ENCODE data around the gene KCNA10. TPM values are rescaled to one million over a fixed set of nuclear protein-coding genes. Genes with fewer than 3 reads are reported as not detected.

KCNA10 gene
- polyA plus RNA-seq, 2 donors, result not detected

- Histone ChIP-seq H3K36me3 (ENCODE audit: control insufficient read depth in 2 of 2, insufficient read depth in 2 of 2, low read length in 1 of 2) (no peaks in the 10 kb centered on the region), H3K27ac (ENCODE audit: low read depth in 2 of 2, low read length in 1 of 2) (no peak overlapping the region), H3K9me3 (ENCODE audit: control insufficient read depth in 2 of 2, insufficient read depth in 1 of 2, low read depth in 1 of 2, low read length in 1 of 2) (no peaks in the 10 kb centered on the region), H3K4me3 (ENCODE audit: low read depth in 1 of 2, low read length in 2 of 2) (peak overlapping the region; percentile 4 to 41), H3K27me3 (ENCODE audit: control insufficient read depth in 1 of 2, insufficient read depth in 2 of 2, low read length in 2 of 2) (no peaks in the 10 kb centered on the region), H3K4me1 (ENCODE audit: control insufficient read depth in 2 of 2, insufficient read depth in 2 of 2, low read length in 1 of 2) (no peaks in the 10 kb centered on the region)
- WGBS, 2 donors, result 8 to 10% methylated on average over 38 to 53 of the region's 53 CpGs
These were observed 36.2 kb upstream of the KCNA10 start for GRCh38 chr1:110554871-110555801.

GRCh38 chr1:110551278-110551809 is 32.4 kb upstream of the KCNA10 start:
- Histone ChIP-seq H3K4me3 (ENCODE audit: low read depth in 1 of 2, low read length in 2 of 2) (no peak overlapping the region), H3K9me3 (ENCODE audit: control insufficient read depth in 2 of 2, insufficient read depth in 1 of 2, low read depth in 1 of 2, low read length in 1 of 2) (no peaks in the 10 kb centered on the region), H3K27me3 (ENCODE audit: control insufficient read depth in 1 of 2, insufficient read depth in 2 of 2, low read length in 2 of 2) (no peaks in the 10 kb centered on the region), H3K4me1 (ENCODE audit: control insufficient read depth in 2 of 2, insufficient read depth in 2 of 2, low read length in 1 of 2) (no peaks in the 10 kb centered on the region), H3K27ac (ENCODE audit: low read depth in 2 of 2, low read length in 1 of 2) (no peak overlapping the region), H3K36me3 (ENCODE audit: control insufficient read depth in 2 of 2, insufficient read depth in 2 of 2, low read length in 1 of 2) (no peaks in the 10 kb centered on the region)
- 78 to 83% methylated on average over 1 of the region's 1 CpG for WGBS, 2 donors

GRCh38 chr1:110549831-110550230 is 30.9 kb upstream of the KCNA10 start:
- no peak overlapping the region for H3K27ac ChIP-seq (ENCODE audit: low read depth in 2 of 2, low read length in 1 of 2)
- no peaks in the 10 kb centered on the region for H3K27me3 ChIP-seq (ENCODE audit: control insufficient read depth in 1 of 2, insufficient read depth in 2 of 2, low read length in 2 of 2)
- no peaks in the 10 kb centered on the region for H3K9me3 ChIP-seq (ENCODE audit: control insufficient read depth in 2 of 2, insufficient read depth in 1 of 2, low read depth in 1 of 2, low read length in 1 of 2)
- H3K4me3 ChIP-seq (ENCODE audit: low read depth in 1 of 2, low read length in 2 of 2), result no peak overlapping the region
- 58 to 67% methylated on average over 2 of the region's 2 CpGs for WGBS, 2 donors
- no peaks in the 10 kb centered on the region for H3K36me3 ChIP-seq (ENCODE audit: control insufficient read depth in 2 of 2, insufficient read depth in 2 of 2, low read length in 1 of 2)
- H3K4me1 ChIP-seq (ENCODE audit: control insufficient read depth in 2 of 2, insufficient read depth in 2 of 2, low read length in 1 of 2), result no peaks in the 10 kb centered on the region

GRCh38 chr1:110548381-110548780 is 29.4 kb upstream of the KCNA10 start:
- Histone ChIP-seq H3K27me3 (ENCODE audit: control insufficient read depth in 1 of 2, insufficient read depth in 2 of 2, low read length in 2 of 2) (no peaks in the 10 kb centered on the region), H3K36me3 (ENCODE audit: control insufficient read depth in 2 of 2, insufficient read depth in 2 of 2, low read length in 1 of 2) (no peaks in the 10 kb centered on the region), H3K4me3 (ENCODE audit: low read depth in 1 of 2, low read length in 2 of 2) (no peak overlapping the region), H3K4me1 (ENCODE audit: control insufficient read depth in 2 of 2, insufficient read depth in 2 of 2, low read length in 1 of 2) (no peaks in the 10 kb centered on the region), H3K9me3 (ENCODE audit: control insufficient read depth in 2 of 2, insufficient read depth in 1 of 2, low read depth in 1 of 2, low read length in 1 of 2) (peaks cover 0 to 2% of the 10 kb centered on the region in 2 donors), H3K27ac (ENCODE audit: low read depth in 2 of 2, low read length in 1 of 2) (no peak overlapping the region)
- whole genome bisulfite sequencing, 2 donors, result 67 to 70% methylated on average over 4 of the region's 4 CpGs

- H3K27ac ChIP-seq (ENCODE audit: low read depth in 2 of 2, low read length in 1 of 2), result no peak overlapping the region
- H3K9me3 ChIP-seq (ENCODE audit: control insufficient read depth in 2 of 2, insufficient read depth in 1 of 2, low read depth in 1 of 2, low read length in 1 of 2), result peaks cover 0 to 2% of the 10 kb centered on the region in 2 donors
- no peaks in the 10 kb centered on the region for H3K4me1 ChIP-seq (ENCODE audit: control insufficient read depth in 2 of 2, insufficient read depth in 2 of 2, low read length in 1 of 2)
- 52 to 74% methylated on average over 2 of the region's 2 CpGs for WGBS, 2 donors
- no peak overlapping the region for H3K4me3 ChIP-seq (ENCODE audit: low read depth in 1 of 2, low read length in 2 of 2)
- H3K36me3 ChIP-seq (ENCODE audit: control insufficient read depth in 2 of 2, insufficient read depth in 2 of 2, low read length in 1 of 2), result no peaks in the 10 kb centered on the region
- H3K27me3 ChIP-seq (ENCODE audit: control insufficient read depth in 1 of 2, insufficient read depth in 2 of 2, low read length in 2 of 2), result no peaks in the 10 kb centered on the region
These were observed 28.0 kb upstream of the KCNA10 start for GRCh38 chr1:110547017-110547416.

- H3K9me3 ChIP-seq (ENCODE audit: control insufficient read depth in 2 of 2, insufficient read depth in 1 of 2, low read depth in 1 of 2, low read length in 1 of 2), result peaks cover 0 to 2% of the 10 kb centered on the region in 2 donors
- H3K27ac ChIP-seq (ENCODE audit: low read depth in 2 of 2, low read length in 1 of 2), result no peak overlapping the region
- no peaks in the 10 kb centered on the region for H3K4me1 ChIP-seq (ENCODE audit: control insufficient read depth in 2 of 2, insufficient read depth in 2 of 2, low read length in 1 of 2)
- no peaks in the 10 kb centered on the region for H3K27me3 ChIP-seq (ENCODE audit: control insufficient read depth in 1 of 2, insufficient read depth in 2 of 2, low read length in 2 of 2)
- no peak overlapping the region for H3K4me3 ChIP-seq (ENCODE audit: low read depth in 1 of 2, low read length in 2 of 2)
- WGBS, 2 donors, result 50 to 60% methylated on average over 2 of the region's 2 CpGs
- H3K36me3 ChIP-seq (ENCODE audit: control insufficient read depth in 2 of 2, insufficient read depth in 2 of 2, low read length in 1 of 2), result no peaks in the 10 kb centered on the region
These were observed 26.5 kb upstream of the KCNA10 start for GRCh38 chr1:110545492-110545891.

- WGBS, 2 donors, result 56 to 60% methylated on average over 3 of the region's 3 CpGs
- H3K4me3 ChIP-seq (ENCODE audit: low read depth in 1 of 2, low read length in 2 of 2), result no peak overlapping the region
- no peak overlapping the region for H3K27ac ChIP-seq (ENCODE audit: low read depth in 2 of 2, low read length in 1 of 2)
- peaks cover 0 to 2% of the 10 kb centered on the region in 2 donors for H3K9me3 ChIP-seq (ENCODE audit: control insufficient read depth in 2 of 2, insufficient read depth in 1 of 2, low read depth in 1 of 2, low read length in 1 of 2)
- H3K27me3 ChIP-seq (ENCODE audit: control insufficient read depth in 1 of 2, insufficient read depth in 2 of 2, low read length in 2 of 2), result no peaks in the 10 kb centered on the region
- H3K4me1 ChIP-seq (ENCODE audit: control insufficient read depth in 2 of 2, insufficient read depth in 2 of 2, low read length in 1 of 2), result no peaks in the 10 kb centered on the region
- H3K36me3 ChIP-seq (ENCODE audit: control insufficient read depth in 2 of 2, insufficient read depth in 2 of 2, low read length in 1 of 2), result no peaks in the 10 kb centered on the region
These were observed 25.8 kb upstream of the KCNA10 start for GRCh38 chr1:110544753-110545152.

GRCh38 chr1:110542725-110543124 is 23.8 kb upstream of the KCNA10 start:
- peaks cover 0 to 2% of the 10 kb centered on the region in 2 donors for H3K9me3 ChIP-seq (ENCODE audit: control insufficient read depth in 2 of 2, insufficient read depth in 1 of 2, low read depth in 1 of 2, low read length in 1 of 2)
- H3K36me3 ChIP-seq (ENCODE audit: control insufficient read depth in 2 of 2, insufficient read depth in 2 of 2, low read length in 1 of 2), result no peaks in the 10 kb centered on the region
- no peak overlapping the region for H3K4me3 ChIP-seq (ENCODE audit: low read depth in 1 of 2, low read length in 2 of 2)
- H3K27me3 ChIP-seq (ENCODE audit: control insufficient read depth in 1 of 2, insufficient read depth in 2 of 2, low read length in 2 of 2), result no peaks in the 10 kb centered on the region
- H3K27ac ChIP-seq (ENCODE audit: low read depth in 2 of 2, low read length in 1 of 2), result no peak overlapping the region
- H3K4me1 ChIP-seq (ENCODE audit: control insufficient read depth in 2 of 2, insufficient read depth in 2 of 2, low read length in 1 of 2), result no peaks in the 10 kb centered on the region
- WGBS, 2 donors, result 53 to 59% methylated on average over 4 of the region's 4 CpGs

- H3K27me3 ChIP-seq (ENCODE audit: control insufficient read depth in 1 of 2, insufficient read depth in 2 of 2, low read length in 2 of 2), result no peaks in the 10 kb centered on the region
- no peak overlapping the region for H3K27ac ChIP-seq (ENCODE audit: low read depth in 2 of 2, low read length in 1 of 2)
- no peaks in the 10 kb centered on the region for H3K4me1 ChIP-seq (ENCODE audit: control insufficient read depth in 2 of 2, insufficient read depth in 2 of 2, low read length in 1 of 2)
- H3K36me3 ChIP-seq (ENCODE audit: control insufficient read depth in 2 of 2, insufficient read depth in 2 of 2, low read length in 1 of 2), result no peaks in the 10 kb centered on the region
- H3K4me3 ChIP-seq (ENCODE audit: low read depth in 1 of 2, low read length in 2 of 2), result no peak overlapping the region
- WGBS, 2 donors, result 39 to 43% methylated on average over 1 of the region's 1 CpG
- H3K9me3 ChIP-seq (ENCODE audit: control insufficient read depth in 2 of 2, insufficient read depth in 1 of 2, low read depth in 1 of 2, low read length in 1 of 2), result peaks cover 0 to 2% of the 10 kb centered on the region in 2 donors
These were observed 23.0 kb upstream of the KCNA10 start for GRCh38 chr1:110541906-110542395.
